ENCODE results near the gene MTERF4. TPM values are rescaled to one million over a fixed set of nuclear protein-coding genes. Genes with fewer than 3 reads are reported as not detected.

MTERF4 gene
- total RNA-seq, 1 donor: 36.5 TPM

GRCh38 chr2:241069821-241070281 is 32.2 kb downstream of the MTERF4 start:
- H3K4me3 ChIP-seq (ENCODE audit: low read depth, low read length): no peak overlapping the region
- no peak for DNase-seq (ENCODE audit: low read depth)
- no peak for TF ChIP-seq CTCF (IDR thresholded peaks at IDR 0.05; ENCODE audit: insufficient read depth, low read length)

GRCh38 chr2:241068942-241069810 is 32.9 kb downstream of the MTERF4 start:
- no peak for DNase-seq (ENCODE audit: low read depth)
- no peak overlapping the region for H3K4me3 ChIP-seq (ENCODE audit: low read depth, low read length)
- no peak for TF ChIP-seq CTCF (IDR thresholded peaks at IDR 0.05; ENCODE audit: insufficient read depth, low read length)

GRCh38 chr2:241068136-241068941 is 33.7 kb downstream of the MTERF4 start:
- no peak for DNase-seq (ENCODE audit: low read depth)
- H3K4me3 ChIP-seq (ENCODE audit: low read depth, low read length): no peak overlapping the region
- no peak for TF ChIP-seq CTCF (IDR thresholded peaks at IDR 0.05; ENCODE audit: insufficient read depth, low read length)

- no peak for DNase-seq (ENCODE audit: low read depth)
- no peak overlapping the region for H3K4me3 ChIP-seq (ENCODE audit: low read depth, low read length)
- no peak for TF ChIP-seq CTCF (IDR thresholded peaks at IDR 0.05; ENCODE audit: insufficient read depth, low read length)
These were observed 34.5 kb downstream of the MTERF4 start for GRCh38 chr2:241067501-241068135.

GRCh38 chr2:241066893-241067341 is 35.2 kb downstream of the MTERF4 start:
- H3K4me3 ChIP-seq (ENCODE audit: low read depth, low read length): no peak overlapping the region
- no peak for TF ChIP-seq CTCF (IDR thresholded peaks at IDR 0.05; ENCODE audit: insufficient read depth, low read length)
- no peak for DNase-seq (ENCODE audit: low read depth)

GRCh38 chr2:241066171-241066892 is 35.8 kb downstream of the MTERF4 start:
- H3K4me3 ChIP-seq (ENCODE audit: low read depth, low read length): no peak overlapping the region
- no peak for TF ChIP-seq CTCF (IDR thresholded peaks at IDR 0.05; ENCODE audit: insufficient read depth, low read length)
- DNase-seq (ENCODE audit: low read depth): no peak
